GM19043 (cell line): Measurements from ENCODE around the gene COL8A1.

ENCODE experiments used
- ATAC-seq: cut with Tn5 transposase; IDR thresholded peaks from one replicate; pipeline ENCODE4 v1.9.1; 2021; ENCODE audit warnings: low read depth; ENCODE audit not compliant: unreplicated experiment

The COL8A1 gene

GRCh38 chr3:99637368-99638111 lies 854 bp upstream of the COL8A1 start:
- no peak for ATAC-seq

GRCh38 chr3:99639579-99639978 lies 1.2 kb downstream of the COL8A1 start:
- ATAC-seq, result no peak

- ATAC-seq, result no peak
These were observed 1.9 kb downstream of the COL8A1 start for GRCh38 chr3:99640214-99640851.

- no peak for ATAC-seq
These were observed 3.1 kb downstream of the COL8A1 start for GRCh38 chr3:99641480-99641879.

GRCh38 chr3:99641982-99642381 lies 3.6 kb downstream of the COL8A1 start:
- no peak for ATAC-seq

- no peak for ATAC-seq
These were observed 5.6 kb downstream of the COL8A1 start for GRCh38 chr3:99644017-99644416.

- no peak for ATAC-seq
These were observed 6.4 kb downstream of the COL8A1 start for GRCh38 chr3:99644746-99645145.

GRCh38 chr3:99645277-99646106 lies 7.1 kb downstream of the COL8A1 start:
- no peak for ATAC-seq

GRCh38 chr3:99646107-99646435 lies 7.7 kb downstream of the COL8A1 start:
- no peak for ATAC-seq

- no peak for ATAC-seq
These were observed 8.7 kb downstream of the COL8A1 start for GRCh38 chr3:99647081-99647480.

GRCh38 chr3:99648101-99648500 lies 9.7 kb downstream of the COL8A1 start:
- ATAC-seq, result no peak

- no peak for ATAC-seq
These were observed 10.1 kb downstream of the COL8A1 start for GRCh38 chr3:99648516-99648915.

- ATAC-seq, result no peak
These were observed 13.1 kb downstream of the COL8A1 start for GRCh38 chr3:99651531-99651930.

- ATAC-seq, result no peak
These were observed 18.2 kb downstream of the COL8A1 start for GRCh38 chr3:99656624-99657023.

GRCh38 chr3:99658274-99658673 lies 19.9 kb downstream of the COL8A1 start:
- no peak for ATAC-seq

- ATAC-seq, result no peak
These were observed 20.6 kb downstream of the COL8A1 start for GRCh38 chr3:99659032-99659431.

GRCh38 chr3:99659951-99660350 lies 21.6 kb downstream of the COL8A1 start:
- no peak for ATAC-seq

GRCh38 chr3:99662838-99663570 lies 24.6 kb downstream of the COL8A1 start:
- ATAC-seq, result no peak

- ATAC-seq, result no peak
These were observed 25.6 kb downstream of the COL8A1 start for GRCh38 chr3:99663977-99664376.

GRCh38 chr3:99665017-99665416 lies 26.6 kb downstream of the COL8A1 start:
- ATAC-seq, result no peak

GRCh38 chr3:99666201-99666600 lies 27.8 kb downstream of the COL8A1 start:
- ATAC-seq, result no peak
